Measurements from ENCODE around the gene EXTL1. TPM values are rescaled to one million over a fixed set of nuclear protein-coding genes. Genes with fewer than 3 reads are reported as not detected.

The EXTL1 gene
- total and polyA plus RNA-seq, 8 donors = 0.18 to 26.3 (median 0.31) TPM; not detected in 4

GRCh38 chr1:26028490-26028980 is 7.0 kb downstream of the EXTL1 start:
- TF ChIP-seq POLR2AphosphoS5 (IDR thresholded peaks at IDR 0.05) (no peak), EP300 (IDR thresholded peaks at IDR 0.05) (no peak), CTCF (IDR thresholded peaks at IDR 0.05) (no peak), POLR2A (IDR thresholded peaks at IDR 0.05) (no peak)
- H3K36me3 ChIP-seq = no peaks in the 10 kb centered on the region
- DNase-seq = no peak

GRCh38 chr1:26029054-26029863 is 7.7 kb downstream of the EXTL1 start:
- TF ChIP-seq POLR2A (IDR thresholded peaks at IDR 0.05) (no peak), EP300 (IDR thresholded peaks at IDR 0.05) (no peak), CTCF (IDR thresholded peaks at IDR 0.05) (no peak), POLR2AphosphoS5 (IDR thresholded peaks at IDR 0.05) (no peak)
- no peak overlapping the region for H3K27ac ChIP-seq
- intact Hi-C loops (cut with DNase I; ENCODE audit: low total_unique reads) = no loop called here
- WGBS, 5 donors = 66 to 84% (median 69%) methylated on average over 8 to 15 of the region's 15 CpGs
- no peak overlapping the region for H3K4me3 ChIP-seq
- H3K9me3 ChIP-seq = no peaks in the 10 kb centered on the region
- H3K27me3 ChIP-seq = peaks cover 0 to 9% (median 0%) of the 10 kb centered on the region in 3 donors
- H3K4me1 ChIP-seq = peaks cover 0 to 4% (median 0%) of the 10 kb centered on the region in 4 donors
- no peaks in the 10 kb centered on the region for H3K36me3 ChIP-seq
- no peak for DNase-seq

More at GRCh38 chr1:26028490-26028980, 7.0 kb downstream of the EXTL1 start:
- intact Hi-C loops (cut with DNase I; ENCODE audit: low total_unique reads) = no loop called here
- Histone ChIP-seq H3K4me3 (no peak overlapping the region), H3K9me3 (no peaks in the 10 kb centered on the region), H3K27me3 (peaks cover 0 to 6% (median 0%) of the 10 kb centered on the region in 3 donors), H3K27ac (no peak overlapping the region), H3K4me1 (peaks cover 0 to 4% (median 0%) of the 10 kb centered on the region in 4 donors)
- WGBS, 5 donors = 67 to 78% (median 73%) methylated on average over 7 to 8 of the region's 8 CpGs

GRCh38 chr1:26029864-26030481 is 8.4 kb downstream of the EXTL1 start:
- Histone ChIP-seq H3K9me3 (no peaks in the 10 kb centered on the region), H3K36me3 (no peaks in the 10 kb centered on the region), H3K27ac (no peak overlapping the region), H3K4me1 (peaks cover 5 to 6% (median 5%) of the 10 kb centered on the region in 4 donors), H3K4me3 (no peak overlapping the region), H3K27me3 (peaks cover 0 to 15% (median 4%) of the 10 kb centered on the region in 3 donors)
- WGBS, 5 donors = 66 to 79% (median 74%) methylated on average over 7 of the region's 7 CpGs
- TF ChIP-seq POLR2A (IDR thresholded peaks at IDR 0.05) = no peak
- no peak for TF ChIP-seq POLR2AphosphoS5 (IDR thresholded peaks at IDR 0.05)
- no peak for TF ChIP-seq EP300 (IDR thresholded peaks at IDR 0.05)
- no peak for TF ChIP-seq CTCF (IDR thresholded peaks at IDR 0.05)
- DNase-seq = no peak
- intact Hi-C loops (cut with DNase I; ENCODE audit: low total_unique reads) = loop anchor here (10.0 kb wide), 1 partner anchor 115 kb away; no protein-coding TSS in a partner anchor

GRCh38 chr1:26031196-26031595 is 9.6 kb downstream of the EXTL1 start:
- H3K36me3 ChIP-seq = no peaks in the 10 kb centered on the region
- H3K27ac ChIP-seq = no peak overlapping the region
- no peak overlapping the region for H3K4me3 ChIP-seq
- DNase-seq = no peak
- WGBS, 5 donors = 78 to 85% (median 81%) methylated on average over 4 of the region's 4 CpGs
- TF ChIP-seq POLR2AphosphoS5 (IDR thresholded peaks at IDR 0.05) (no peak), CTCF (IDR thresholded peaks at IDR 0.05) (no peak), EP300 (IDR thresholded peaks at IDR 0.05) (no peak), POLR2A (IDR thresholded peaks at IDR 0.05) (no peak)
- peaks cover 0 to 15% (median 4%) of the 10 kb centered on the region in 3 donors for H3K27me3 ChIP-seq
- no peaks in the 10 kb centered on the region for H3K9me3 ChIP-seq
- peaks cover 12 to 16% (median 13%) of the 10 kb centered on the region in 4 donors for H3K4me1 ChIP-seq
- intact Hi-C loops (cut with DNase I; ENCODE audit: low total_unique reads) = loop anchor here (10.0 kb wide), 1 partner anchor 114 kb away; no protein-coding TSS in a partner anchor
